ENCODE data around the gene NFE2L1. TPM values are rescaled to one million over a fixed set of nuclear protein-coding genes. Genes with fewer than 3 reads are reported as not detected.

Gene NFE2L1
- total and polyA plus RNA-seq, 8 donors: 27.4 to 74.0 (median 44.5) TPM

GRCh38 chr17:48045316-48046001, 2.7 kb upstream of the NFE2L1 start:
- DNase-seq: peak in 4 of 6 donors; percentile 42 to 71 (median 57)
- TF ChIP-seq CTCF (IDR thresholded peaks at IDR 0.05): no peak
- WGBS, 2 donors: 52 to 55% methylated on average over 8 of the region's 8 CpGs

DNA sequence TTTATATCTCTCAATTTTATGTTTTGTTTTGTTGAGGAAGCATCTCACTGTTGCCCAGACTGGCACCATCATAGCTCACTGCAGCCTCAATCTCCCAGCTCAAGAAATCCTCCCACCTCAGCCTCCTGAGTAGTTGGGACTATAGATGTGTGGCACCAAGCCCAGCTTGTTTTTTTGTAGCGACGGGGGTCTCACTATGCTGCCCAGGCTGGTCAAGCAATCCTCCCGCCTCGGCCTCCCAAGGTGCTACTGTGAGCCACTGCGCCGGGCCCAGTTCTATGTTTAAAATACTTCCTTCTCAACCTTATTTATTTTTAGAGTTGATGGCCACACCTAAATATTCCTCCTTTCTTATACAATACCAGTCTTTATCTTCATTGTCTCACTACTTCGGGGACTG, 1.9 kb upstream of the NFE2L1 start:
- peak overlapping the region in 3 of 4 donors; percentile 89 to 95 (median 90) for H3K27ac ChIP-seq

More at GRCh38 chr17:48045316-48046001, 2.7 kb upstream of the NFE2L1 start:
- FAIRE-seq: no peak
- Histone ChIP-seq H3K4me3 (no peak overlapping the region), H3K4me1 (peaks cover 20 to 26% (median 25%) of the 10 kb centered on the region in 3 donors), H3K27ac (peak overlapping the region in 3 of 4 donors; percentile 89 to 95 (median 90)), H3K36me3 (no peaks in the 10 kb centered on the region), H3K9me3 (no peaks in the 10 kb centered on the region), H3K27me3 (no peaks in the 10 kb centered on the region)
- intact Hi-C loops (cut with DNase I): no loop called here
- no peak for ATAC-seq

GRCh38 chr17:48047113-48047740, 932 bp upstream of the NFE2L1 start:
- ATAC-seq (no peak), FAIRE-seq (no peak), DNase-seq (peak in 1 of 6 donors; percentile 20)
- H3K9me3 ChIP-seq: no peaks in the 10 kb centered on the region
- H3K36me3 ChIP-seq: peaks cover 0 to 9% (median 0%) of the 10 kb centered on the region in 3 donors
- H3K27me3 ChIP-seq: no peaks in the 10 kb centered on the region
- 6 to 7% methylated on average over 26 of the region's 26 CpGs for WGBS, 2 donors
- H3K4me1 ChIP-seq: peaks cover 36 to 43% (median 42%) of the 10 kb centered on the region in 3 donors
- no peak for TF ChIP-seq CTCF (IDR thresholded peaks at IDR 0.05)
- peak overlapping the region; percentile 43 to 93 (median 64) for H3K4me3 ChIP-seq
- intact Hi-C loops (cut with DNase I): no loop called here
- peak overlapping the region; percentile 89 to 95 (median 90) for H3K27ac ChIP-seq

More for the DNA sequence above, 1.9 kb upstream of the NFE2L1 start:
- H3K9me3 ChIP-seq: no peaks in the 10 kb centered on the region
- ATAC-seq: no peak
- WGBS, 2 donors: 89 to 90% methylated on average over 7 of the region's 7 CpGs
- DNase-seq: peak in 1 of 6 donors; percentile 18
- H3K4me3 ChIP-seq: peak overlapping the region in 1 of 4 donors; percentile 83
- peaks cover 27 to 34% (median 33%) of the 10 kb centered on the region in 3 donors for H3K4me1 ChIP-seq
- FAIRE-seq: no peak
- no peaks in the 10 kb centered on the region for H3K27me3 ChIP-seq
- H3K36me3 ChIP-seq: peaks cover 0 to 7% (median 0%) of the 10 kb centered on the region in 3 donors
- TF ChIP-seq CTCF (IDR thresholded peaks at IDR 0.05): no peak
- intact Hi-C loops (cut with DNase I): no loop called here

- H3K4me1 ChIP-seq: peaks cover 49 to 56% (median 50%) of the 10 kb centered on the region in 3 donors
- WGBS, 2 donors: 0% methylated on average over 40 to 53 of the region's 53 CpGs
Observed at GRCh38 chr17:48048384-48049126, 396 bp downstream of the NFE2L1 start.

More at GRCh38 chr17:48048384-48049126, 396 bp downstream of the NFE2L1 start:
- Histone ChIP-seq H3K27me3 (no peaks in the 10 kb centered on the region), H3K9me3 (no peaks in the 10 kb centered on the region), H3K36me3 (peaks cover 0 to 9% (median 0%) of the 10 kb centered on the region in 3 donors), H3K4me3 (peak overlapping the region; percentile 71 to 93 (median 80)), H3K27ac (peak overlapping the region; percentile 89 to 95 (median 90))
- TF ChIP-seq CTCF (IDR thresholded peaks at IDR 0.05): no peak
- DNase-seq (peak; percentile 76 to 91 (median 84)), ATAC-seq (peak; percentile 52 to 72 (median 68)), FAIRE-seq (no peak)
- intact Hi-C loops (cut with DNase I): no loop called here
